Cortex of kidney (tissue), 1 donor: ENCODE measurements around the gene LRMDA.

Source experiments
- DNase-seq: peaks from one replicate; lab custom pipeline; 2025; lab: John Stamatoyannopoulos, UW

The LRMDA gene

DNA sequence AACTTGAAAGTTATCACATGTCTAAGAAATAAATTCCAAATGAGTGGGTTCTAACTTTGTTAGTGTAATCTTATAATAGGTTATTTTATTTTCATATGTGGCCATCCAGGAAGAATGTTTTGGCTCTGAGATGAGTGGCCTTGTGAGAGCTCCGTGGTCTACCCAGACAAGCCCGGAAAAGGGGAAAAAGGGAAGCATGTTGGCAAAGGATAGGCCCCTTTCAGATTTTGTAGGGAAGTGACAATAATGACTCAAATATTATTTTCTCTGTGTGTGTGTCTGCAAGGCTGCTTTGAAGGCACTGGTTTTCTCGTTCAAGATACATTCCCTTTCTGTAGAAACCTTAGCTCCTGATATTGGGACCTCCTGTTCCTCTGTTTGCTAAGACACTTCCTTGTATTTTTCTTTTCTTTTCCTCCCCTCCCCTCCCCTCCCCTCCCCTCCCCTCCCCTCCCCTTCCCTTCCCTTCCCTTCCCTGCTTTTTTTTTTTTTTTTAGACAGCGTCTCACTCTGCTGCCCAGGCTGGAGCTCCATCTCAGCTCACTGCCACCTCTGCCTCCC is 240.8 kb downstream of the LRMDA start:
- no peak for DNase-seq

DNA sequence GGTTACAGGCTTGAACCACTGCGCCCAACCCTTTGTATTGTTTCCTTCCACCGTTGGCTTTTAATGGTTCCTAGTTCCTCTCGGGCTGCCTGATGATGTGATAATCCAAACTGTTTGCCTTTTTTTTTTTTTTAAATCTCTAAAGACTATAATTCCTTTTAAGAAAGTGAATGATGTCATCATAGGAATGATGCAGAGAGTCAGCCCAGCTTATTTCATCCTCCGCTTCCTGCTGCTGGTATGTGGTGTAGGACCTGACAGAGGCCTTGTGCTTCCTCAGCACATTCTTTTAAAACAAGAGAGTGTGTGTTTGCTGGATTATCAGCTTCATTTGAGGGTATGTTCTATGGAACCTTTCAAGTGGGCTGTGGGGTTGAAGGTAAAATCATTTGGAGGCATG is 241.4 kb downstream of the LRMDA start:
- no peak for DNase-seq

GRCh38 chr10:75677541-75677940 is 246.1 kb downstream of the LRMDA start:
- no peak for DNase-seq

DNA sequence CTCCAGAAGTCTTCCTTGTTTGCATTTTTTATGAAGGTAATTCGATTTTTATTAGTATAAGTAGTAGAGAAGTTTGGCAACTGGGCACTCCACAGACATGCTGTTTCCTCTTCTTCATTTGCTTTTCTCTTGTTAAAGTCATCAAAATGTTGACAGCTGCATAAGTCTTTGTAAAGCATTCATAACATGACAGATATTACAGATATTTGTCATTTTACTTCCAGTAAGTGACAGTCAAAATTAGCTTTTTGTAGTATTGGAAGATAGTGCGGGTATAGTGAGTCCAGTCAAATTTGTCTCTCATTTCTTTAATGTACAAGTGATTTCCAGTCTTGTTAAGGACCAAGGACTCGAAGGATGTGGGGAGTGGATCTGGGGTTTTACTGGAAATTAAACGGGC is 247.1 kb downstream of the LRMDA start:
- no peak for DNase-seq

- DNase-seq: no peak
These were observed 248.1 kb downstream of the LRMDA start for GRCh38 chr10:75679536-75679935.

GRCh38 chr10:75681334-75681733 is 249.9 kb downstream of the LRMDA start:
- no peak for DNase-seq

- no peak for DNase-seq
These were observed 251.5 kb downstream of the LRMDA start for GRCh38 chr10:75682649-75683557.

DNA sequence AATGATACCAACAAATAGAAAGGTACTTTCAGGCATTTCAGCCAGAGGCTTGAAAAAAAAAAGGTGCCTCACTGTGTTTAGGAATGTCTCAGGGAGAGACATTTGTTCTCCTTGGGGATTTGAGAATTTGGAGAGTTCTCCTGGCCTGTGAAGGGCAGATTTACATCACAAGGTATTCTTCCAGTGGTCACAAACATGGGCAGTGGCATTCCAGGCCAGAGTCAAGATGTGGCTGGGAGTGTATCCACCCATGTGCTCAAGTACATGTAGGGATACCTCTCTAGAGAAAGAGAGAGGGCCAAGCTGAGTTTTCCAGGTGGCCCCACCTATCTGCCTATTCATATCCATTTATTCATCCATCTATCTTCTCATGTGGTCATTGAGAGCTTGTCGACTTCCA is 253.8 kb downstream of the LRMDA start:
- no peak for DNase-seq

DNA sequence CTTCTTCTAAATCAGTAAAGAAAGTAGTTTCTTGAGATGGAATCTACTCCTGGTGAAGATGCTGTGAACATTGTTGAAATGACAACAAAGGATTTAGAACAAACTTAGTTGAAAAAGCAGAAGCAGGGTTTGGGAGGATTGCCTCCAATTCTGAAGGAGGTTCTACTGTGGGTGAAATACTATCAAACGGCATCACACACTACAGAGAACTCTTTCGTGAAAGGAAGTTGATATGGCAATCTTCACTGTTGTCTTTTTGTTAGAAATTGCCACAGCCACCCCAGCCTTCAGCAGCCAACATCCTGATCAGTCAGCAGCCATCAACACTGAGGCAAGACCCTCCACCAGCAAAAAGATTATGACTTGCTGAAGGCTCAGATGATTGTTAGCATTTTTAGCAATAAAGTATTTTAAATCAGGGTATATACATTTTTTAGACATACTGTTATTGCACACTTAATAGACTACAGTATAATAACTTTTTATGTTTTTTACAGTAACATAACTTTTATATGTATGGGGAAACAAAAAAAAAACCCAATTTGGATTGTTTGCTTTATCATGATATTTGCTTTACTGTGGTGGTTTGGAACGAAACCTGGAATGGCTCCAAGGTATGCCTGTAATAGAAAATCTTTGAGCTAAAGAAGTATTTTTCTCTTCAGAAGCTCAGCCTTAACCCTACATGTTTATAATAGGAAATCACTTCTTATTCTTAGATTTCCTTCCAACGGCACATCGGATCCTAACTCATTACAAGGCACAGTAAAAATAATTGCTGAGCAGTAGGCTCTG is 257.3 kb downstream of the LRMDA start:
- no peak for DNase-seq

GRCh38 chr10:75693489-75693888 is 262.1 kb downstream of the LRMDA start:
- DNase-seq: no peak

DNA sequence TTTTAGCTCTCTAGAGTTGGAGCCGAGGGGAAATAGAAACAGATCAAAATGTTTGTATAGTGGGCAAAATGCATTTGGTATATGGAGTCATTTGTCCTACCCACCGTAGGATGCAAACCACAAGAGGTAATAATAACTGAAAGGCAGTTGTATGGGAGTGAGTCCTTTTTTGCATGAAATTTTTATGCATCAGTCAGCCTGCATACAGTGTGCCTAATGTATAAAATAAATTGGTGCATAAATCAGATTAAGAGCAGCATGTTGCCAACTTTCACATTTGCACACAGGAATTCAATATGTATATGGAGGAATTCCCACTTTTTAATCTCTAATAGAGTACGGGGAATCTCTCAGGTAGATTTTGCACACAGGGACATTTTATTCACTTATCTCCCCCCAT is 262.8 kb downstream of the LRMDA start:
- no peak for DNase-seq

- DNase-seq: no peak
These were observed 263.4 kb downstream of the LRMDA start for GRCh38 chr10:75694790-75695189.

DNA sequence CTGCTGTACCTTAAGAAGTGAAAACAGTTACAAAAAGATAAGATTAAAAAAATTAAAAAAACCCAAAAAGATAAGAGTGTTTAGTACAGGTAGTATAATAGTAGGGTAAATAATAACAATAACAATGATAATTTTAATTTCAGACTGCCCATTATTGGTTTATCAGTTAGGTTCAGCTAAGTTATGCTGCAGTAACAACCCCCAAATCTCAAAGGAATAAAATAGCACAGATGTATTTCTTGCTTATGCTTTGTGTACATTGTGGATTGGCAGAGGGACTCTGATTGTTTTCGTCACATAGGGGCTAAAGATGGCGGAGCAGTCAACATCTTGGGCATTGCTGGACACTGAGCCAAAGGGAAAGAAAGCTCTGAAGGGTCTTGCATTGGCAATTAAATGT is 264.6 kb downstream of the LRMDA start:
- no peak for DNase-seq

GRCh38 chr10:75696536-75696935 is 265.1 kb downstream of the LRMDA start:
- DNase-seq: no peak

GRCh38 chr10:75703191-75703854 is 271.9 kb downstream of the LRMDA start:
- no peak for DNase-seq

GRCh38 chr10:75705426-75705825 is 274.0 kb downstream of the LRMDA start:
- no peak for DNase-seq

- DNase-seq: no peak
These were observed 275.8 kb downstream of the LRMDA start for GRCh38 chr10:75707080-75707840.

- no peak for DNase-seq
These were observed 276.6 kb downstream of the LRMDA start for GRCh38 chr10:75708060-75708459.

GRCh38 chr10:75709245-75709644 is 277.8 kb downstream of the LRMDA start:
- DNase-seq: no peak

DNA sequence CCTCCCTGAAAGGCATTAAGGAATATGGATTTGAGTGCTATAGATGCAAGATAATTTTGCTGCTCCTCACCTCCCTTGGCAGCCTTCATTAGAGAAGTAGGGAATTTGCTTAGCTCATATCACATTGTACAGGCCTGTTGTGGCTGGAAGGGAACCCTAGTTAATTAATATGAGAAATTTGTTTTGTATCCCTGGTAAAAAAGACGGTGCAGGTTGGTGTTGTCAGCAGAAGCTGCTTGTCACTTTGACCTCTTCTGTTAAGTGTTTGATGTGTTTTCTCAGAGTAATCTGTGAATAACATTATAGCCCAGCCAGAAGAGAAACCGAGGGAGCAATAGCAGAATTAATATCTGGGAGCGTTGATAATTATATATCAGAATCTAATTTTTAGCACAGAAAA is 278.4 kb downstream of the LRMDA start:
- no peak for DNase-seq

GRCh38 chr10:75712242-75712880 is 280.9 kb downstream of the LRMDA start:
- no peak for DNase-seq
